GM20000 (cell line): ENCODE results near the gene WNK2.

ENCODE experiments used
- DNase-seq: peaks from one replicate; pipeline ENCODE4 v3.0.0; 2012; ENCODE audit warnings: low spot score
- TF ChIP-seq, protein P1 (sequence below): IDR thresholded peaks from 2 replicates; pipeline ENCODE4 v1.5.1; 2012; ENCODE audit warnings: mild to moderate bottlenecking, control low read depth; ENCODE audit errors: extremely low read depth, missing control alignments

WNK2 gene

DNA sequence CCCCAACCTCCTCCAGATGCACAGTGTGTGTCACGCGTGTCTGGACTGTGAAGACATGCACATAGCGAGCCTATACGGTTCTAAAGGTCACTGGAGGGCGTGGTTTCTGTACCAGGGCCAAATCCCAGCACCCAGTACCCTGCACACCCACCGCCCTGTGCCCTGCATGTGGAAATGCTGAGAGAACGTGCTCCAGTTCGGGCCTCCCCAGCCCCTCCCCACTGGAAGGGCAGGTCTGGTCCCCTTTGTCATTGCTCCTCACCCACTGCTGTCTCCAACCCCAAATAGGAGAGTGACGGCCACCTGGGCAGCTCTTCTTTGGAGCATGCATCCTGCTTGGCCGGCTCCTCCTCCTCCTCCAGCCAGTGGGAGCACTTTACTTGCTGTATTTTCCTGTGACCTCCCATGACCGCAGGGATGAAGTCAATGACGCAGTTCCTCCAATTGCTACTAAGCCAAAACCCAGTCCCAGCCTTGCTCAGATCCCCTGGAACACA, 116.7 kb downstream of the WNK2 start:
- DNase-seq = peak; percentile 14
- TF ChIP-seq, protein P1, sequence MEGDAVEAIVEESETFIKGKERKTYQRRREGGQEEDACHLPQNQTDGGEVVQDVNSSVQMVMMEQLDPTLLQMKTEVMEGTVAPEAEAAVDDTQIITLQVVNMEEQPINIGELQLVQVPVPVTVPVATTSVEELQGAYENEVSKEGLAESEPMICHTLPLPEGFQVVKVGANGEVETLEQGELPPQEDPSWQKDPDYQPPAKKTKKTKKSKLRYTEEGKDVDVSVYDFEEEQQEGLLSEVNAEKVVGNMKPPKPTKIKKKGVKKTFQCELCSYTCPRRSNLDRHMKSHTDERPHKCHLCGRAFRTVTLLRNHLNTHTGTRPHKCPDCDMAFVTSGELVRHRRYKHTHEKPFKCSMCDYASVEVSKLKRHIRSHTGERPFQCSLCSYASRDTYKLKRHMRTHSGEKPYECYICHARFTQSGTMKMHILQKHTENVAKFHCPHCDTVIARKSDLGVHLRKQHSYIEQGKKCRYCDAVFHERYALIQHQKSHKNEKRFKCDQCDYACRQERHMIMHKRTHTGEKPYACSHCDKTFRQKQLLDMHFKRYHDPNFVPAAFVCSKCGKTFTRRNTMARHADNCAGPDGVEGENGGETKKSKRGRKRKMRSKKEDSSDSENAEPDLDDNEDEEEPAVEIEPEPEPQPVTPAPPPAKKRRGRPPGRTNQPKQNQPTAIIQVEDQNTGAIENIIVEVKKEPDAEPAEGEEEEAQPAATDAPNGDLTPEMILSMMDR = no peak

DNA sequence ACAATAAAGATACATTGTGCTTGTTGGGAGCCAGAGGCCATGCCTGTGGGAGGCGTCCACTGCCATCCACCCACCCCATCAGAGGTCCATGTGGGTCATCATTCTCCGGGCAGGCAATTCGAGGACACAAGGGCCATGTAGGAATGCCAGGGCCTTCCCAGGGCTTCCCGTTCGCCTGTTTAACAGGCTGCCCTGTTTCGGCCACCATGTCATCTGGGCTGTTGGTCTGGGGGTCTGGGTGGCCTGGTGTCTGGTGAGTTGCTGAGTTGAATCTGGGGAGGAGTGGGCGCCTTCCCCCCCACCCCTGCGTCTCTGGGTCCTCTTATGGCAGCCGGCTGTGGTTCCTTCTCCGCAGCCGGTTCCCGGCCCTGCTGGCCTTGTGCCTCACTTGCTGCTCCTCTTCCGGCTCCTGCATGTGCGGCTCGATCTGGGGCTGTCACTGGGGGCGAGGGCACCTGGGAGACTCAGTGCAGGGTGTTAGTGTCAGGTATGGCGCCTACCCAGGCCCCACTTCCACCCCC, 117.4 kb downstream of the WNK2 start:
- TF ChIP-seq, protein P1 = no peak
- DNase-seq = peak; percentile 14

DNA sequence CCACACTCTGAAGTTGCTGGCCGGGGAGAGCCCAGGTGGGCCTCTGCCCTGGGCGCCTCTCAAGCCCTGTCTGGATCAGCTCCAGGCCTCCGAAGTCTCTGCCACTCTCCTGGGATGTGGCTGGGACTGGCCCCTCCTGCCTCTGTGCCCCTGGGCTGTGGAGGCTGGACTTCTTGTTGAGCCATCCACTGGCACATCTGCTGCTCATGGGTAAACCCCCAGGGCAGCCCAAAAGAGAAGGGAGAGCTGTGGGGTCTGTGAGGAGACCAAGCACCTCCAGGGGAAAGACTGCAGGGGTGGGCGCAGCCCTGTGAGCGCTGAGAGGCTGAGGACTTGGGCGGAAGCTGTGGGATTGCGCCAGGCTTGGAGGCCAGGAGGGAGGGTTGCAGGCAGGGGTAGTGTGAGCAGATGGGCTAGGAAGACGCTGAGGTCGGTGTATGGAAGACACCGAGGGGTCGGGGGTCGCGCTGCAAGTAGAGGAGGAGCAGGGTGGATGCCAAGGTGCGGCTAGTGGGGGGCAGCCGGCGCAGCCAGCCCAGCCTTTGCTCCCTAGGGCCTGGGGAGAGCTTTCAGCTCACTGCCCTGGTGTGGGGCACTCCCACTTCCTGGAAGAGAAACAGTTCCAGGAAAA, 118.1 kb downstream of the WNK2 start:
- no peak for DNase-seq
- TF ChIP-seq, protein P1 = no peak

DNA sequence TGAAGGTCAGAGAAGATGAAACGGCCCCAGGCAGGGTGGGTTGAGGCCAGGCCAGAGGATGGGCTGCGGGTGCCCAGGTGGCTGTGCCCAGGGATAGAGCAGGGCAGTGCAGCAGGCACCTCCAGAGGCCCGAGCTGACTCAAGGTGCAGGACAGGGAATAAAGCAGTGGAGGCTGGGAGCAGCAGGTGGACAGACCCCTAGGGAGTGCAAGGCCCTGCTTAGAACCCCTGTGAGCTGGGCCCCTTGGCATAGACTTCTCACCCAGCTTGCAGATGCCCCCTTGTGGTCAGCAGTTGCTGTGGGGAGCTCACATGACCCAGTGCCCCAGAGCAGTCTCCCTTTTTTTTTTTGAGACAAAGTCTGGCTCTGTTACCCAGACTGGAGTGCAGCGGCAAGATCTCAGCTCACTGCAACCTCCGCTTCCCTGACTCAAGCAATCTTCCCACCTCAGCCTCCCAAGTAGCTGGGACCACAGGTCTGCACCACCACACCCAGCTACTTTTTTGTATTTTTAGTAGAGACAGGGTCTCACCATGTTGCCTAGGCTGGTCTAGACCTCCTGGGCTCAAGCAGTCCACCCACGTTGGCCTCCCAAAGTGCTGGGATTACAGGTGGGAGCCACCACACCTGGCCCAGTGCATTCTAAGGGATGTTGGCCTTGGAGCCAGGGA, 118.8 kb downstream of the WNK2 start:
- DNase-seq = peak; percentile 83
- TF ChIP-seq, protein P1 = peak; percentile 51

DNA sequence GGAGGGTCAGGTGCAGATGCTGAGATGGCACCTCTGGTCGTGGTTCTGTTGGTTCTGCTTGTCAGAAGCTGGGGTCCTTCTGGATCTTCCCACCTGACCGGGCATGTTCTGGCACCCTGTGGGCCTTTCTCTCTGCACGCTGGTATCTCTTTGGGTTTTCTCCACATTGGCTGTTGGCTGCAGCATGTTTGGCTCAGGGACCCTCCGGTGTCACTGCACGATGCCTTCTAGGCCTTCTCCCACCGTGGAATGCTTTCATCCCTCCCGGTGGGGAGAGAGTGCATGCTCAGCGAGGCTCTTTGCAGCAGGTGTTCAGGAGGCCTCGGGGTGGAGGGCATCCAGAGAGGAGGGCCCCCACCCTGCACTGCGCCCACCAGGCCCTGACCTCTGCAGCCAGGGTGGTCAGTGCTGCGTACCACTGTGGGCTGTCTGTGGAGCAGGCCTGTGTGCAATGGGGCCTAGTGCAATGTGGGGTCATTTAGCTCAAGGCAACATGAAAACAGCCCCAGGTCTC, 119.4 kb downstream of the WNK2 start:
- TF ChIP-seq, protein P1 = no peak
- peak; percentile 27 for DNase-seq

DNA sequence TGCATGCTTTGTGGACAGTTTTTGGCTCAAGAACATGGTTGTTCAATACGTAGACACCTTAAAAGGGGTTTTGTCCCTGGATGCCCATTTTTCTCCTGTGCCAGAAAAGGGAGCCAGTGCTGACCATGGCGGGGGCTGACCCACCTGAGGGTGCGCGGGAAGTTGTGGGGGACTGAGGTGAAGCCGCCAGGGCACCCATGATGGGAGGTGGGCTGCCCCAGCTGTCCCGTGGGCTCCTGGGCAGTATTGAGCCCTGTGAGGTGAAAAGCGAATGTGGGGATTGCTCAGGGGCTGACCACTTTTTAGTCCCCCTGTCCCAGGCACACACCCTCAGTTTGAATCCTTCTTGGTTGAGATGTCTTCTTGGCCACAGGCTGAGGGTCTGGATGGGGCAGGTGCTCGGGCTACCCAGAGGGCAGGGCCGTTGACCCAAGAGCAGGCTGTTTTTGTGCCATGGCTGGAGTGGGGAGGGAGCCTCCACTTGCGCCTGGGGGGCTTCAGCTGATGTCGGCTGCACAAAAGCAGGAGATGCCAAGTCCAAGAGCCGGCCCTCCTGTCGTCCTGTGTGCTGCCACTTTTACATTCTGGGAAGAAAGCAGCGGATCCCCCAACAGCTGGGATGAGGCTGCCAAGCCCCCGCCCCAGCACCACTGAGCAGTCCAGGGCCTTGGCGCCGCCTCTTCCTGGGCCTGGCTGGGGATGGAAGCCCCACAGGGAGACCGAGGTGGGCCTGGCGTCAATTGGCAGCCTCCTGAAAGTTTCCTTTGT, 120.1 kb downstream of the WNK2 start:
- DNase-seq = peak; percentile 24
- TF ChIP-seq, protein P1 = no peak
